GM21737 (cell line): Measurements from ENCODE around the gene C4A.
"Not testable (repeated sequence)": the region's sequence is repeated elsewhere in the genome, so short reads cannot be mapped to it uniquely, and the experiment has no call there.

Experiments
- ATAC-seq: cut with Tn5 transposase; IDR thresholded peaks from one replicate; pipeline ENCODE4 v1.9.1; 2021; ENCODE audit warnings: mild to moderate bottlenecking, moderate library complexity; ENCODE audit not compliant: unreplicated experiment

C4A gene

GRCh38 chr6:31978831-31979230, 3.0 kb upstream of the C4A start:
- no peak for ATAC-seq

GRCh38 chr6:31979238-31979898, 2.5 kb upstream of the C4A start:
- ATAC-seq, result no peak

GRCh38 chr6:31980195-31980876, 1.5 kb upstream of the C4A start:
- ATAC-seq, result not testable (repeated sequence)

- not testable (repeated sequence) for ATAC-seq
Measured at GRCh38 chr6:31980998-31981397, 859 bp upstream of the C4A start.

GRCh38 chr6:31989363-31989762, 7.5 kb downstream of the C4A start:
- ATAC-seq, result not testable (repeated sequence)

GRCh38 chr6:31994421-31994820, 12.6 kb downstream of the C4A start:
- not testable (repeated sequence) for ATAC-seq

- ATAC-seq, result not testable (repeated sequence)
Measured at GRCh38 chr6:31996385-31996784, 14.5 kb downstream of the C4A start.

GRCh38 chr6:32002546-32003268, 20.9 kb downstream of the C4A start:
- not testable (repeated sequence) for ATAC-seq

- not testable (repeated sequence) for ATAC-seq
Measured at GRCh38 chr6:32003301-32003700, 21.4 kb downstream of the C4A start.

- ATAC-seq, result not testable (repeated sequence)
Measured at GRCh38 chr6:32004393-32004792, 22.5 kb downstream of the C4A start.

- not testable (repeated sequence) for ATAC-seq
Measured at GRCh38 chr6:32004864-32005537, 23.1 kb downstream of the C4A start.

GRCh38 chr6:32005538-32005880, 23.7 kb downstream of the C4A start:
- not testable (repeated sequence) for ATAC-seq

- not testable (repeated sequence) for ATAC-seq
Measured at GRCh38 chr6:32005991-32006529, 24.2 kb downstream of the C4A start.

GRCh38 chr6:32007086-32007485, 25.2 kb downstream of the C4A start:
- not testable (repeated sequence) for ATAC-seq

GRCh38 chr6:32008037-32008436, 26.2 kb downstream of the C4A start:
- not testable (repeated sequence) for ATAC-seq

- not testable (repeated sequence) for ATAC-seq
Measured at GRCh38 chr6:32008616-32009015, 26.8 kb downstream of the C4A start.

- ATAC-seq, result not testable (repeated sequence)
Measured at GRCh38 chr6:32009537-32009936, 27.7 kb downstream of the C4A start.

- not testable (repeated sequence) for ATAC-seq
Measured at GRCh38 chr6:32010856-32011530, 29.1 kb downstream of the C4A start.

- ATAC-seq, result not testable (repeated sequence)
Measured at GRCh38 chr6:32012941-32013617, 31.2 kb downstream of the C4A start.

- ATAC-seq, result not testable (repeated sequence)
Measured at GRCh38 chr6:32013738-32014137, 31.9 kb downstream of the C4A start.
